ENCODE measurements around the gene TMEM45B.

GRCh38 chr11:129861702-129862522 is 46.3 kb downstream of the TMEM45B start:
- TF ChIP-seq POLR2A (IDR thresholded peaks at IDR 0.05) = no peak
- TF ChIP-seq CTCF (IDR thresholded peaks at IDR 0.05) = no peak
- TF ChIP-seq EP300 (IDR thresholded peaks at IDR 0.05) = no peak
- peak in 1 of 3 donors; percentile 77 for TF ChIP-seq POLR2AphosphoS5 (IDR thresholded peaks at IDR 0.05)
